Natural killer cell (primary cell): ENCODE data around the gene PLEK2. TPM values are rescaled to one million over a fixed set of nuclear protein-coding genes. Genes with fewer than 3 reads are reported as not detected.

Source experiments
- ATAC-seq, 3 donors: fragments of 150-1000 bp in 2 of 3; fragments of 200-7000 bp in 1 of 3; cut with Tn5 transposase; 1 replicate in 1 of 3; 2 replicates in 2 of 3; pipeline ENCODE4 v1.10.0; 2021; ENCODE audit warnings: mild to moderate bottlenecking in 2 of 3, moderate library complexity in 2 of 3
- DNase-seq, 2 donors: peaks; one replicate each; pipeline versions ENCODE4 v3.0.0 to v3.0.0-alpha.2; 2013 to 2021; ENCODE audit warnings: mixed read lengths in 1 of 2
- H3K27ac ChIP-seq: one replicate; pipeline ENCODE4 v1.5.1; 2013; ENCODE audit warnings: mild to moderate bottlenecking, low read length
- H3K27me3 ChIP-seq: one replicate; pipeline ENCODE4 v1.6.1; 2013; ENCODE audit warnings: low read length; ENCODE audit not compliant: control insufficient read depth, insufficient read depth
- H3K36me3 ChIP-seq: one replicate; pipeline ENCODE4 v1.6.1; 2013; ENCODE audit warnings: low read length; ENCODE audit not compliant: control insufficient read depth, insufficient read depth
- H3K4me1 ChIP-seq: one replicate; pipeline ENCODE4 v1.6.1; 2013; ENCODE audit warnings: low read length; ENCODE audit not compliant: control insufficient read depth, insufficient read depth
- H3K4me3 ChIP-seq: one replicate; pipeline ENCODE4 v1.5.1; 2013; ENCODE audit warnings: low read length
- H3K9me3 ChIP-seq: one replicate; pipeline ENCODE4 v1.6.1; 2013; ENCODE audit warnings: low read length; ENCODE audit not compliant: control insufficient read depth, insufficient read depth
- H3K27ac Mint-ChIP-seq, 2 donors: one replicate each; pipeline ENCODE4 v1.8.0; 2022; ENCODE audit warnings: mild to moderate bottlenecking in 2 of 2, mixed read lengths in 2 of 2, moderate library complexity in 1 of 2
- H3K27me3 Mint-ChIP-seq, 2 donors: one replicate each; pipeline ENCODE4 v1.8.0; 2022; ENCODE audit warnings: low read depth in 2 of 2, mixed read lengths in 2 of 2
- H3K36me3 Mint-ChIP-seq: one replicate; pipeline ENCODE4 v1.8.0; 2022; ENCODE audit warnings: mixed read lengths
- H3K4me1 Mint-ChIP-seq, 2 donors: one replicate each; pipeline ENCODE4 v1.8.0; 2022; ENCODE audit warnings: mixed read lengths in 2 of 2
- H3K4me3 Mint-ChIP-seq: one replicate; pipeline ENCODE4 v1.8.0; 2022; ENCODE audit warnings: mild to moderate bottlenecking, moderate library complexity, mixed read lengths
- H3K9me3 Mint-ChIP-seq, 2 donors: one replicate each; pipeline ENCODE4 v1.8.0; 2022; ENCODE audit warnings: mixed read lengths in 2 of 2
- CTCF ChIP-seq: fragments of 200-600 bp; IDR thresholded peaks from one replicate; pipeline ENCODE4 v1.8.0; 2022; ENCODE audit warnings: antibody characterized with exemption
- WGBS: methylation state at CpG from one replicate; pipeline ENCODE4 v1.1.7; 2013; ENCODE audit warnings: missing lambda C conversion rate; ENCODE audit not compliant: insufficient coverage; 5-methylcytosine and 5-hydroxymethylcytosine counted together
- intact Hi-C: fragments of 100-400 bp; cut with micrococcal nuclease; formaldehyde crosslinking; loops from one replicate; pipeline ENCODE4 v1.14.2; 2022
- total RNA-seq, 4 donors: library from RNA; stranded (reverse); fragments of 120-200 nt in 1 of 4; gene quantifications; one replicate each; pipeline versions ENCODE4 v1.2.3 to v1.2.4, GENCODE V29; 2013 to 2022

Gene PLEK2
- total RNA-seq, 3 donors from 2014 or later (not counting 1 experiment from before 2014, with no cell fraction given): not detected

GRCh38 chr14:67438969-67439368 lies 27.0 kb upstream of the PLEK2 start:
- TF ChIP-seq CTCF: no peak
- Histone ChIP-seq H3K4me1 (no peaks in the 10 kb centered on the region), H3K9me3 (no peaks in the 10 kb centered on the region), H3K27ac (no peak overlapping the region), H3K4me3 (no peak overlapping the region), H3K36me3 (no peaks in the 10 kb centered on the region), H3K27me3 (no peaks in the 10 kb centered on the region)
- no peaks in the 10 kb centered on the region for H3K36me3 Mint-ChIP-seq
- ATAC-seq: no peak
- no peak overlapping the region for H3K4me3 Mint-ChIP-seq
- WGBS: 68% methylated on average over 1 of the region's 1 CpG
- intact Hi-C loops: no loop called here
- H3K27ac Mint-ChIP-seq: no peak overlapping the region
- no peak for DNase-seq
- peaks cover 16% of the 10 kb centered on the region in 2 donors for H3K27me3 Mint-ChIP-seq
- H3K4me1 Mint-ChIP-seq: no peaks in the 10 kb centered on the region
- no peaks in the 10 kb centered on the region for H3K9me3 Mint-ChIP-seq

GRCh38 chr14:67436006-67436866 lies 24.3 kb upstream of the PLEK2 start:
- no peak for DNase-seq
- Histone ChIP-seq H3K27ac (no peak overlapping the region), H3K27me3 (no peaks in the 10 kb centered on the region), H3K4me1 (no peaks in the 10 kb centered on the region), H3K36me3 (no peaks in the 10 kb centered on the region), H3K4me3 (no peak overlapping the region), H3K9me3 (no peaks in the 10 kb centered on the region)
- no peaks in the 10 kb centered on the region for H3K4me1 Mint-ChIP-seq
- H3K27me3 Mint-ChIP-seq: peaks cover 12 to 19% of the 10 kb centered on the region in 2 donors
- TF ChIP-seq CTCF: no peak
- H3K9me3 Mint-ChIP-seq: no peaks in the 10 kb centered on the region
- H3K27ac Mint-ChIP-seq: no peak overlapping the region
- WGBS: 87% methylated on average over 10 of the region's 10 CpGs
- ATAC-seq: no peak
- intact Hi-C loops: no loop called here
- no peak overlapping the region for H3K4me3 Mint-ChIP-seq
- no peaks in the 10 kb centered on the region for H3K36me3 Mint-ChIP-seq

- H3K9me3 Mint-ChIP-seq: no peaks in the 10 kb centered on the region
- H3K36me3 Mint-ChIP-seq: no peaks in the 10 kb centered on the region
- ATAC-seq (no peak), DNase-seq (no peak)
- H3K4me3 Mint-ChIP-seq: no peak overlapping the region
- intact Hi-C loops: no loop called here
- Histone ChIP-seq H3K4me1 (no peaks in the 10 kb centered on the region), H3K36me3 (no peaks in the 10 kb centered on the region), H3K4me3 (no peak overlapping the region), H3K27ac (no peak overlapping the region), H3K9me3 (no peaks in the 10 kb centered on the region), H3K27me3 (no peaks in the 10 kb centered on the region)
- no peaks in the 10 kb centered on the region for H3K4me1 Mint-ChIP-seq
- no peak for TF ChIP-seq CTCF
- no peak overlapping the region for H3K27ac Mint-ChIP-seq
- 92% methylated on average over 5 of the region's 5 CpGs for WGBS
- peaks cover 12 to 19% of the 10 kb centered on the region in 2 donors for H3K27me3 Mint-ChIP-seq
Measured at GRCh38 chr14:67435603-67436002, 23.6 kb upstream of the PLEK2 start.
